ENCODE measurements around the gene XYLT1. TPM values are rescaled to one million over a fixed set of nuclear protein-coding genes. Genes with fewer than 3 reads are reported as not detected.
A peak's percentile ranks its signal among the peaks of the same experiment; 100 is the strongest.

Gene XYLT1
- total RNA-seq, 3 donors from 2014 or later, result 23.1 to 44.0 (median 34.1) TPM

DNA sequence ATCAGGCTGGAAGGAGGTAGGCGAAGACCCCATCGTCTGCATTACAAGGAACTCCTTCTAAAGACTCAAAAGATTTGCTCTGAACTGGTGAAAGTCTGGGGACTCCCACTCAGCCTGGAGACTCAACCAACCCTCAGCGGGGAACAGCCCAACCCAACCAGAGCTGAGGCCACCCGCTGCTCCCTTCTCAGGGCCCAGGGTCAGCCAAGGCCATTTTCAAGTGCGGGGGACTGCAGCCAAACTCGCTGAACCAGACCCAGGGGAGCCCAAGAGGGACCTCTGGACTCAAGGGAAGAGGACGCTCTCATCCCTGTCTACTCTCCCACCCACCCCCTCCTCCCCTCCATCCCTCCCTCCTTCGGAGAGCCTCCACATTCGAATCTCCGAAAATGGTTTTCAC is 24.1 kb downstream of the XYLT1 start:
- no peaks in the 10 kb centered on the region for H3K9me3 ChIP-seq
- intact Hi-C loops (cut with DNase I, micrococcal nuclease), result no loop called here
- TF ChIP-seq, protein P1, sequence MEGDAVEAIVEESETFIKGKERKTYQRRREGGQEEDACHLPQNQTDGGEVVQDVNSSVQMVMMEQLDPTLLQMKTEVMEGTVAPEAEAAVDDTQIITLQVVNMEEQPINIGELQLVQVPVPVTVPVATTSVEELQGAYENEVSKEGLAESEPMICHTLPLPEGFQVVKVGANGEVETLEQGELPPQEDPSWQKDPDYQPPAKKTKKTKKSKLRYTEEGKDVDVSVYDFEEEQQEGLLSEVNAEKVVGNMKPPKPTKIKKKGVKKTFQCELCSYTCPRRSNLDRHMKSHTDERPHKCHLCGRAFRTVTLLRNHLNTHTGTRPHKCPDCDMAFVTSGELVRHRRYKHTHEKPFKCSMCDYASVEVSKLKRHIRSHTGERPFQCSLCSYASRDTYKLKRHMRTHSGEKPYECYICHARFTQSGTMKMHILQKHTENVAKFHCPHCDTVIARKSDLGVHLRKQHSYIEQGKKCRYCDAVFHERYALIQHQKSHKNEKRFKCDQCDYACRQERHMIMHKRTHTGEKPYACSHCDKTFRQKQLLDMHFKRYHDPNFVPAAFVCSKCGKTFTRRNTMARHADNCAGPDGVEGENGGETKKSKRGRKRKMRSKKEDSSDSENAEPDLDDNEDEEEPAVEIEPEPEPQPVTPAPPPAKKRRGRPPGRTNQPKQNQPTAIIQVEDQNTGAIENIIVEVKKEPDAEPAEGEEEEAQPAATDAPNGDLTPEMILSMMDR (IDR thresholded peaks at IDR 0.05), result no peak
- H3K4me3 ChIP-seq, result no peak overlapping the region
- H3K4me1 ChIP-seq (ENCODE audit: low read depth), result no peaks in the 10 kb centered on the region
- ATAC-seq (no peak), DNase-seq (no peak)
- H3K36me3 ChIP-seq (ENCODE audit: low read depth), result no peaks in the 10 kb centered on the region

- Histone ChIP-seq H3K36me3 (ENCODE audit: low read depth) (no peaks in the 10 kb centered on the region), H3K4me1 (ENCODE audit: low read depth) (no peaks in the 10 kb centered on the region), H3K4me3 (no peak overlapping the region), H3K9me3 (no peaks in the 10 kb centered on the region)
- no peak for DNase-seq
- TF ChIP-seq, protein P1 (IDR thresholded peaks at IDR 0.05), result no peak
- no peak for ATAC-seq
- intact Hi-C loops (cut with DNase I, micrococcal nuclease), result no loop called here
These were observed 25.3 kb downstream of the XYLT1 start for GRCh38 chr16:17445421-17445820.

DNA sequence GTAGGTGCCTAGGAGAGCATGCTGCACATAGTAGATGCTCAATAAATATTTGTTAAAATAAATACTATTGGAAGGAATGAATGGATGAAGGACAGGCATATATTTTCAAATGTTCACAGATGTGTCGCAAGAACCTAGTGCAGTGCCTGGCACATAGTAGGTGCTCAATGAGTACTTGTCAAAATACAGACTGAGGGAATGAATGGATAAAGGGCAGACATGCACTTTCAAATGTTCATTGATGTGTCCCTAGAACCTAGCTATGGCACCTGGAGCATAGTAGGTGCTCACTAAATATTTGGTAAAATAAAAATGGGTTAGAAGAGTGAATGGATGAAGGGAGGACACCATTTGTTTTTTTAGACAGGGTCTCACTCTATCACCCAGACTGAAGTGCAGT is 26.1 kb downstream of the XYLT1 start:
- TF ChIP-seq, protein P1 (IDR thresholded peaks at IDR 0.05), result no peak
- Histone ChIP-seq H3K4me1 (ENCODE audit: low read depth) (no peaks in the 10 kb centered on the region), H3K36me3 (ENCODE audit: low read depth) (no peaks in the 10 kb centered on the region), H3K4me3 (no peak overlapping the region), H3K9me3 (no peaks in the 10 kb centered on the region)
- no peak for DNase-seq
- ATAC-seq, result no peak
- intact Hi-C loops (cut with DNase I, micrococcal nuclease), result no loop called here

DNA sequence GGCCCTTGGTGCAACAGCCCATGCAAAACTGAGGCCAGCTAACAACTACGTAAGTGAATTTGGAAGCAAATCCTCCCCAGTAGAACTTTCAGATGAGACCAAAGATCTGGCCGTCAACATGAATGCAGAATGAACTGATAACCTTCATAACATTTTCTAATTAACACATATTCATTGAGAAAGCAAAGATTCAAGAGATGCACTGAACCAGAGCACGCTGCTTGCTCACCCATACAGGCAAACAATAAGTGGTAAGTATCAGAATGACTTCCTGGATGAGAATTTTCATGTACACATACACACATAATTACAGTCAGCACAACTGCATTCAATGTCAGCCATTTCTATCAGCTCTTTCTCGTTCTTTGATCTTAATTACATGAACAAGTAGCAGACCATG is 30.6 kb downstream of the XYLT1 start:
- no peak for ATAC-seq
- no peaks in the 10 kb centered on the region for H3K4me1 ChIP-seq (ENCODE audit: low read depth)
- no peak overlapping the region for H3K4me3 ChIP-seq
- TF ChIP-seq, protein P1 (IDR thresholded peaks at IDR 0.05), result no peak
- intact Hi-C loops (cut with DNase I, micrococcal nuclease), result no loop called here
- no peaks in the 10 kb centered on the region for H3K36me3 ChIP-seq (ENCODE audit: low read depth)
- no peaks in the 10 kb centered on the region for H3K9me3 ChIP-seq
- no peak for DNase-seq

DNA sequence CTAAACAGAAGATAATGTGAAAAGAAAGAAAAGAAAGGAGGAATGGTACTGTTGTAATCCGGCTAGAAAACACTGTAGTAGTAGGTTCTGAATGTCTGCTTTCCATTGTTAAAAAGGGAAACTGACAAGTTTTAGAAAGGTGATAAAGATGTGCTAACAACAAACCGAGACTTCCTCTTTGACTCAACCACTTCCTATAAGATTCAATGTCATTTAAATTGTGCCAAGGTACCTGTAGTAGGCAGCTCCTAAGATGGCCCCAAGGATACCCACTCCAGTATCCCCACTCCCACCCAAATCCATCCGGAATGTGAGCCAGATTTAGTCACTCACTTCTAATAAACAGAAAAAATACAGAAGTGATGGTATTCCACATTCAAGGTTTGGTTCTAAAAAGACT is 31.2 kb downstream of the XYLT1 start:
- Histone ChIP-seq H3K9me3 (no peaks in the 10 kb centered on the region), H3K4me3 (no peak overlapping the region), H3K36me3 (ENCODE audit: low read depth) (no peaks in the 10 kb centered on the region), H3K4me1 (ENCODE audit: low read depth) (no peaks in the 10 kb centered on the region)
- ATAC-seq (peak; percentile 39), DNase-seq (no peak)
- TF ChIP-seq, protein P1 (IDR thresholded peaks at IDR 0.05), result no peak
- intact Hi-C loops (cut with DNase I, micrococcal nuclease), result no loop called here

DNA sequence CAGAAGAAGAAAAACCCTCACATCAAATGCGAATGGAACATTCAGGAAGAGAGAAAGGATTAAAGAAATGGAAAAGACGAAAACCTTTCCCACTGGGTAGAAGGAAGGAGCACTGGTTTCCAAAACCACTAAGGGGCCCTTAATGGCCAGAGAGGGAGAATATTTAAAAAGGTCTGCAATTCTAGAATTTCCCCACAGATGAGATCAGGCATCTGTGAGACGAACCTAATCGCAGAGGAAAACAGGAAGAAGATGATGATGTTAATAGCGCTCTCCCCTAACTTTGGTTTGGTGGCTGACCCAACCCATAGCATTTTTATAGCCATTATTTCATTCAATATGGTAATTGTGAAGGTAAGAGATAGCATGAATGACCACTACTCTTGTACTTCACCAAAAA is 32.8 kb downstream of the XYLT1 start:
- Histone ChIP-seq H3K4me1 (ENCODE audit: low read depth) (no peaks in the 10 kb centered on the region), H3K36me3 (ENCODE audit: low read depth) (no peaks in the 10 kb centered on the region), H3K9me3 (no peaks in the 10 kb centered on the region), H3K4me3 (no peak overlapping the region)
- no peak for ATAC-seq
- no peak for DNase-seq
- TF ChIP-seq, protein P1 (IDR thresholded peaks at IDR 0.05), result no peak
- intact Hi-C loops (cut with DNase I, micrococcal nuclease), result no loop called here
